CD4-positive, CD25-positive, alpha-beta regulatory T cell (primary cell): ENCODE measurements around the gene DSCAM. TPM values are rescaled to one million over a fixed set of nuclear protein-coding genes. Genes with fewer than 3 reads are reported as not detected.

Experiments used
- ATAC-seq, 2 donors: fragments of 150-1000 bp; cut with Tn5 transposase; one replicate each; pipeline ENCODE4 v1.10.0; 2021; ENCODE audit warnings: low read depth in 2 of 2, moderate number of reproducible peaks in 2 of 2, moderate library complexity in 1 of 2
- DNase-seq, 3 donors: peaks; one replicate each; pipeline versions ENCODE4 v3.0.0 to v3.0.0-alpha.2; 2012 to 2022; ENCODE audit warnings: mixed read lengths in 1 of 3
- H3K27ac ChIP-seq: one replicate; pipeline ENCODE4 v1.7.0; 2013; ENCODE audit warnings: mild to moderate bottlenecking, low read length; ENCODE audit not compliant: insufficient read depth, poor library complexity, severe bottlenecking
- H3K27me3 ChIP-seq: one replicate; pipeline ENCODE4 v1.7.0; 2013; ENCODE audit warnings: low read length; ENCODE audit not compliant: control insufficient read depth, insufficient read depth
- H3K36me3 ChIP-seq: one replicate; pipeline ENCODE4 v1.7.0; 2013; ENCODE audit warnings: mild to moderate bottlenecking, low read length, moderate library complexity; ENCODE audit not compliant: control insufficient read depth, insufficient read depth
- H3K4me1 ChIP-seq: 2 replicates; pipeline ENCODE4 v1.7.0; 2013; ENCODE audit warnings: mild to moderate bottlenecking, low read length; ENCODE audit not compliant: insufficient read depth, control insufficient read depth, poor library complexity, severe bottlenecking
- H3K4me3 ChIP-seq: one replicate; pipeline ENCODE4 v1.7.0; 2013; ENCODE audit warnings: low read depth, mild to moderate bottlenecking, low read length, moderate library complexity
- H3K9me3 ChIP-seq, 2 experiments: 1 replicate in 1 of 2; 2 replicates in 1 of 2; pipeline ENCODE4 v1.7.0; 2013; ENCODE audit warnings: low read length in 2 of 2, mild to moderate bottlenecking in 1 of 2, moderate library complexity in 1 of 2; ENCODE audit not compliant: control insufficient read depth in 2 of 2
- H3K27ac Mint-ChIP-seq, 3 donors: one replicate each; pipeline ENCODE4 v1.8.0; 2020 to 2022; ENCODE audit warnings: mild to moderate bottlenecking in 3 of 3, mixed read lengths in 3 of 3, moderate library complexity in 2 of 3
- H3K27me3 Mint-ChIP-seq: one replicate; pipeline ENCODE4 v1.8.0; 2022; ENCODE audit warnings: mild to moderate bottlenecking, mixed read lengths
- H3K36me3 Mint-ChIP-seq: one replicate; pipeline ENCODE4 v1.8.0; 2020; ENCODE audit warnings: mixed read lengths
- H3K4me1 Mint-ChIP-seq, 4 donors: one replicate each; pipeline ENCODE4 v1.8.0; 2020 to 2022; ENCODE audit warnings: mixed read lengths in 4 of 4, mild to moderate bottlenecking in 1 of 4
- H3K4me3 Mint-ChIP-seq, 4 donors: one replicate each; pipeline ENCODE4 v1.8.0; 2020 to 2022; ENCODE audit warnings: mild to moderate bottlenecking in 4 of 4, mixed read lengths in 4 of 4, moderate library complexity in 3 of 4
- H3K9me3 Mint-ChIP-seq, 7 donors: one replicate each; pipeline ENCODE4 v1.8.0; 2020 to 2022; ENCODE audit warnings: mixed read lengths in 7 of 7, mild to moderate bottlenecking in 3 of 7, moderate library complexity in 2 of 7
- polyA plus RNA-seq, 4 donors: library from polyadenylated mRNA; unstranded; fragments of 300-500 nt; fragmentation: Illumina TruSeq; gene quantifications; one replicate each; pipeline ENCODE4 v1.2.3, GENCODE V29; 2021
- total RNA-seq: library from RNA; stranded (reverse); gene quantifications from one replicate; pipeline ENCODE4 v1.2.3, GENCODE V29; 2022

Gene DSCAM
- total and polyA plus RNA-seq, 5 donors from 2014 or later = not detected

GRCh38 chr21:40117236-40117635 lies 729.7 kb downstream of the DSCAM start:
- Mint-ChIP-seq H3K27ac (no peak overlapping the region), H3K4me3 (no peak overlapping the region), H3K9me3 (peaks cover 0 to 12% (median 4%) of the 10 kb centered on the region in 7 donors), H3K27me3 (no peaks in the 10 kb centered on the region), H3K4me1 (no peaks in the 10 kb centered on the region), H3K36me3 (no peaks in the 10 kb centered on the region)
- no peaks in the 10 kb centered on the region for H3K4me1 ChIP-seq
- H3K36me3 ChIP-seq = no peaks in the 10 kb centered on the region
- H3K27ac ChIP-seq = no peak overlapping the region
- H3K9me3 ChIP-seq = no peaks in the 10 kb centered on the region
- DNase-seq (no peak), ATAC-seq (no peak)
- no peak overlapping the region for H3K4me3 ChIP-seq
- no peaks in the 10 kb centered on the region for H3K27me3 ChIP-seq

GRCh38 chr21:40115775-40116174 lies 731.2 kb downstream of the DSCAM start:
- no peak for ATAC-seq
- Histone ChIP-seq H3K4me1 (no peaks in the 10 kb centered on the region), H3K27ac (no peak overlapping the region), H3K36me3 (no peaks in the 10 kb centered on the region), H3K27me3 (no peaks in the 10 kb centered on the region), H3K9me3 (no peaks in the 10 kb centered on the region), H3K4me3 (no peak overlapping the region)
- DNase-seq = no peak
- Mint-ChIP-seq H3K4me3 (no peak overlapping the region), H3K9me3 (peaks cover 0 to 11% (median 4%) of the 10 kb centered on the region in 7 donors), H3K27ac (no peak overlapping the region), H3K4me1 (no peaks in the 10 kb centered on the region), H3K36me3 (no peaks in the 10 kb centered on the region), H3K27me3 (no peaks in the 10 kb centered on the region)

GRCh38 chr21:40102682-40103081 lies 744.3 kb downstream of the DSCAM start:
- no peak overlapping the region for H3K4me3 ChIP-seq
- Mint-ChIP-seq H3K4me1 (no peaks in the 10 kb centered on the region), H3K27ac (no peak overlapping the region), H3K27me3 (no peaks in the 10 kb centered on the region), H3K36me3 (no peaks in the 10 kb centered on the region), H3K9me3 (peaks cover 2 to 18% (median 6%) of the 10 kb centered on the region in 7 donors), H3K4me3 (no peak overlapping the region)
- no peaks in the 10 kb centered on the region for H3K36me3 ChIP-seq
- H3K4me1 ChIP-seq = no peaks in the 10 kb centered on the region
- no peaks in the 10 kb centered on the region for H3K27me3 ChIP-seq
- no peaks in the 10 kb centered on the region for H3K9me3 ChIP-seq
- ATAC-seq (no peak), DNase-seq (no peak)
- no peak overlapping the region for H3K27ac ChIP-seq

- H3K4me1 ChIP-seq = no peaks in the 10 kb centered on the region
- H3K27ac ChIP-seq = no peak overlapping the region
- Mint-ChIP-seq H3K4me3 (no peak overlapping the region), H3K27ac (no peak overlapping the region), H3K4me1 (no peaks in the 10 kb centered on the region), H3K27me3 (no peaks in the 10 kb centered on the region), H3K36me3 (no peaks in the 10 kb centered on the region), H3K9me3 (peaks cover 0 to 16% (median 6%) of the 10 kb centered on the region in 7 donors)
- ATAC-seq = no peak
- no peak for DNase-seq
- H3K27me3 ChIP-seq = no peaks in the 10 kb centered on the region
- no peaks in the 10 kb centered on the region for H3K36me3 ChIP-seq
- H3K9me3 ChIP-seq = no peaks in the 10 kb centered on the region
- no peak overlapping the region for H3K4me3 ChIP-seq
Measured at GRCh38 chr21:40099809-40100208, 747.1 kb downstream of the DSCAM start.

GRCh38 chr21:40095477-40095876 lies 751.5 kb downstream of the DSCAM start:
- no peak for DNase-seq
- H3K27ac Mint-ChIP-seq = no peak overlapping the region

GRCh38 chr21:40080385-40080784 lies 766.6 kb downstream of the DSCAM start:
- no peaks in the 10 kb centered on the region for H3K27me3 Mint-ChIP-seq
- no peak overlapping the region for H3K27ac ChIP-seq
- no peaks in the 10 kb centered on the region for H3K36me3 Mint-ChIP-seq
- peaks cover 0 to 10% (median 2%) of the 10 kb centered on the region in 7 donors for H3K9me3 Mint-ChIP-seq
- H3K27ac Mint-ChIP-seq = no peak overlapping the region
- no peak overlapping the region for H3K4me3 ChIP-seq
- no peaks in the 10 kb centered on the region for H3K9me3 ChIP-seq
- no peaks in the 10 kb centered on the region for H3K4me1 ChIP-seq
- H3K4me3 Mint-ChIP-seq = no peak overlapping the region
- DNase-seq (no peak), ATAC-seq (no peak)
- no peaks in the 10 kb centered on the region for H3K27me3 ChIP-seq
- H3K4me1 Mint-ChIP-seq = no peaks in the 10 kb centered on the region
- H3K36me3 ChIP-seq = no peaks in the 10 kb centered on the region

More at GRCh38 chr21:40095477-40095876, 751.5 kb downstream of the DSCAM start:
- Mint-ChIP-seq H3K27me3 (no peaks in the 10 kb centered on the region), H3K4me3 (no peak overlapping the region), H3K36me3 (no peaks in the 10 kb centered on the region), H3K9me3 (peaks cover 2 to 22% (median 10%) of the 10 kb centered on the region in 7 donors), H3K4me1 (no peaks in the 10 kb centered on the region)
- Histone ChIP-seq H3K9me3 (peaks cover 0 to 2% of the 10 kb centered on the region in 2 experiments), H3K27ac (no peak overlapping the region), H3K27me3 (no peaks in the 10 kb centered on the region), H3K36me3 (no peaks in the 10 kb centered on the region), H3K4me1 (no peaks in the 10 kb centered on the region), H3K4me3 (no peak overlapping the region)
- ATAC-seq = no peak

- no peak overlapping the region for H3K27ac Mint-ChIP-seq
- no peak overlapping the region for H3K4me3 Mint-ChIP-seq
- no peaks in the 10 kb centered on the region for H3K36me3 Mint-ChIP-seq
- H3K36me3 ChIP-seq = no peaks in the 10 kb centered on the region
- H3K4me1 ChIP-seq = no peaks in the 10 kb centered on the region
- H3K27me3 ChIP-seq = no peaks in the 10 kb centered on the region
- no peaks in the 10 kb centered on the region for H3K27me3 Mint-ChIP-seq
- H3K27ac ChIP-seq = no peak overlapping the region
- DNase-seq = no peak
- ATAC-seq = no peak
- H3K9me3 Mint-ChIP-seq = peaks cover 0 to 6% (median 2%) of the 10 kb centered on the region in 7 donors
- no peaks in the 10 kb centered on the region for H3K4me1 Mint-ChIP-seq
- no peak overlapping the region for H3K4me3 ChIP-seq
- H3K9me3 ChIP-seq = no peaks in the 10 kb centered on the region
Measured at GRCh38 chr21:40074710-40075109, 772.2 kb downstream of the DSCAM start.

GRCh38 chr21:40074198-40074597 lies 772.8 kb downstream of the DSCAM start:
- Mint-ChIP-seq H3K27ac (no peak overlapping the region), H3K36me3 (no peaks in the 10 kb centered on the region), H3K4me1 (no peaks in the 10 kb centered on the region), H3K4me3 (no peak overlapping the region), H3K27me3 (no peaks in the 10 kb centered on the region), H3K9me3 (peaks cover 0 to 6% (median 2%) of the 10 kb centered on the region in 7 donors)
- Histone ChIP-seq H3K9me3 (no peaks in the 10 kb centered on the region), H3K4me1 (no peaks in the 10 kb centered on the region), H3K36me3 (no peaks in the 10 kb centered on the region), H3K27ac (no peak overlapping the region), H3K4me3 (no peak overlapping the region), H3K27me3 (no peaks in the 10 kb centered on the region)
- no peak for ATAC-seq
- DNase-seq = no peak
